HAP-1 (cell line): ENCODE results near the gene RNF223.
A peak's percentile ranks its signal among the peaks of the same experiment; 100 is the strongest.

ENCODE experiments used
- DNase-seq, 2 experiments: peaks; one replicate each; pipeline ENCODE4 v3.0.0-alpha.2; 2016 to 2020; ENCODE audit warnings: low spot score in 2 of 2
- H3K27me3 ChIP-seq: fragments of 250-450 bp; sonication (Bioruptor Pico); 2 replicates; pipeline ENCODE4 v1.5.1; 2020; ENCODE audit warnings: low read depth, mild to moderate bottlenecking, moderate library complexity
- H3K36me3 ChIP-seq: fragments of 250-450 bp; sonication (Bioruptor Pico); replicated peaks from 2 replicates; pipeline ENCODE4 v1.5.1; 2020; ENCODE audit warnings: mild to moderate bottlenecking
- H3K4me1 ChIP-seq: fragments of 250-450 bp; sonication (Bioruptor Pico); 2 replicates; pipeline ENCODE4 v1.5.1; 2020; ENCODE audit warnings: mild to moderate bottlenecking
- H3K4me3 ChIP-seq: fragments of 250-450 bp; sonication (Bioruptor Pico); 2 replicates; pipeline ENCODE4 v1.5.1; 2020; ENCODE audit warnings: mild to moderate bottlenecking, moderate library complexity
- H3K9me3 ChIP-seq: fragments of 250-450 bp; sonication (Bioruptor Pico); 2 replicates; pipeline ENCODE4 v1.5.1; 2020; ENCODE audit warnings: mild to moderate bottlenecking, moderate library complexity
- in situ Hi-C: fragments of 300-500 bp; cut with MboI; formaldehyde crosslinking; loops from 3 replicates; pipeline ENCODE4 v1.14.3; 2020; ENCODE audit warnings: low sequenced_read_pairs, inconsistent platforms, mixed read lengths

The RNF223 gene

DNA sequence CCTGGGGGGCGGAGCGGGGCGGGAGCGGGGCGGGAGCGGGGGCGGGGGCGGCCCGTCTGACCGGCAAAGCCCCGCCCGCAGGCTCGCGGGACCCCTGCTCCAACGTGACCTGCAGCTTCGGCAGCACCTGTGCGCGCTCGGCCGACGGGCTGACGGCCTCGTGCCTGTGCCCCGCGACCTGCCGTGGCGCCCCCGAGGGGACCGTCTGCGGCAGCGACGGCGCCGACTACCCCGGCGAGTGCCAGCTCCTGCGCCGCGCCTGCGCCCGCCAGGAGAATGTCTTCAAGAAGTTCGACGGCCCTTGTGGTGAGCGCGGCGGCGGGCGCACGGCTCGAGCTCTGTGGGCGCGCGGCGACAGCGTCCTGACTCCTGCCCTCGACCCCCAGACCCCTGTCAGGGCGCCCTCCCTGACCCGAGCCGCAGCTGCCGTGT, 33.0 kb downstream of the RNF223 start:
- no peaks in the 10 kb centered on the region for H3K9me3 ChIP-seq
- H3K4me1 ChIP-seq = peaks cover 7% of the 10 kb centered on the region
- no peaks in the 10 kb centered on the region for H3K27me3 ChIP-seq
- no peak overlapping the region for H3K4me3 ChIP-seq
- DNase-seq = no peak
- H3K36me3 ChIP-seq = peaks cover 39% of the 10 kb centered on the region
- in situ Hi-C loops = no loop called here

DNA sequence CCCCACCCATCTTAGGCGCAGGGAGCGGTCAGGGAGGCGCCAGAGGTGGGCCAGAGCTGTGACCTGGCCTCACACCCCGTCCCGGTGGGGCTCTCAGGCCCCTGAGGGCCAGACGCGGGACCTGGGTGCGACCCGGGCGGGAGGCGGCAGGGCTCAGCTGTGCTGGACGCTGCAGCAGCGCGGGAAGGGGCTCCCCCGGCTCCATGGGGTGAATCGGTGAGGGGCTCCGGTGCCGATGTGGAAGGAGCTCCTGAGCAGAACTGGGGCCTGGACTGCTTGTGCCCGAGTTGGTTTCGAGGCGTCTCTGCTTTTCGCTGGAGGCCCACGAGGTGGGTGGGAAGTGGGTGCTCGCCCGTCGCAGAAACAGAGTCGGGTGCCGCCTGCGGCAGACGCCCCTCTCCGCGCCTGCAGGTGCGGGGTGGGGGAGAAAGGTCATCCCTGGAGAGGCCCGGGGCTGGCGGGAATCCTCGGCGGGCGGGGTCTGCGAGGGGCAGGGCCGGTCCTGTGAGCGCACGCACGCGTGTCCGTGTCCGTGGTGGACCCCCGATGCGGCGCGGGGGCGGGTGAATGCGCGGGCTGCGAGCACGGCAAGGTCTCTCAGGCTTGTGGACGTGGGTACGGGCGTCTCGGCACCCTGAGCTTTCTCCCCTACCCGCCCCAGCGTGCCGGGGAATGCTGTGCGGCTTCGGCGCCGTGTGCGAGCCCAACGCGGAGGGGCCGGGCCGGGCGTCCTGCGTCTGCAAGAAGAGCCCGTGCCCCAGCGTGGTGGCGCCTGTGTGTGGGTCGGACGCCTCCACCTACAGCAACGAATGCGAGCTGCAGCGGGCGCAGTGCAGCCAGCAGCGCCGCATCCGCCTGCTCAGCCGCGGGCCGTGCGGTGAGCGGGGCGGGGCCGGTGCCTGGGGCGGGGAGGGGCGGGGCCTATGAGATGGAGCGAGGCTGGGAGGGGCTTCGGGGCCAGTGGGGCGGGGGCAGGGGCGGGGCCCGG, 33.8 kb downstream of the RNF223 start:
- in situ Hi-C loops = no loop called here
- peak; percentile 80 to 90 for DNase-seq
- peaks cover 7% of the 10 kb centered on the region for H3K4me1 ChIP-seq
- H3K27me3 ChIP-seq = no peaks in the 10 kb centered on the region
- H3K9me3 ChIP-seq = no peaks in the 10 kb centered on the region
- H3K36me3 ChIP-seq = peaks cover 37% of the 10 kb centered on the region
- peak overlapping the region; percentile 23 for H3K4me3 ChIP-seq

DNA sequence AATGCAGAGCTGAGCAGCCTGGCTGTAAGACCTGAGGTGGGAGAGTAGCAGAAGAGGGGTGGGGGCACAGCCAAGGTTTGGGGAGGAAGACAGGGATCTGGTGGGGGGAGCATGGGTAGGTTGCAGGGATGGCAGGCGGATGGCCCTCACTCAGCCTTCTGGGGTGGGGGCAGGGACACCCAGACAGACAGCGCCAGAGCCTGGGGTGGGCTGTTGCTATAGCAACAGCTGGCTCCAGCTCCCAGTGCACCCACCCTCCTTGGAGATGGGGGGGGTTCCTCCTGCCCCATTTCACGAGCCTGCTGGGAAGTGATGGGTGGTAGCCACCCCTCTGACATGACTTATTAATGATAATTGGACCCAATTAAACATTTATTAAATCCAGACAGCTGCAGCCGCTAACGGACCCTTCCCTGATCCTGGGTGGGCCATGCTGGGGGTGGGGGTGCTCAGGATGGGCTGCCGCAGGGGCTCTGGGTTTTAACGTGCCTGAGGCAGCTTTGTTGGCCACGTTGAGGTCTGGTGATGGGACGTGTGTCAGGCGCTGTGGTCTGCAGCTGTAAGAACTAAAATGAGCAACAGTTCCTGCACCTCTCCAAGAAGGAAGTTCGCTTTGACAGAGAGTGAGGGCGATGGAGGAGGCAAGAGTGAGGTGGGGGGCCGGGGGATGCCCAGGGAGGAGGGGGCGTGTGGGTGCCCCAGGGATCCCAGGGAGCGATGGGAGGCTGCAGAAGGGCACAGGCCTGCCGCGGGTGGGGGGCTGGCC, 34.8 kb downstream of the RNF223 start:
- no peaks in the 10 kb centered on the region for H3K27me3 ChIP-seq
- DNase-seq = no peak
- in situ Hi-C loops = no loop called here
- H3K9me3 ChIP-seq = no peaks in the 10 kb centered on the region
- peaks cover 8% of the 10 kb centered on the region for H3K4me1 ChIP-seq
- H3K36me3 ChIP-seq = peaks cover 27% of the 10 kb centered on the region
- no peak overlapping the region for H3K4me3 ChIP-seq

DNA sequence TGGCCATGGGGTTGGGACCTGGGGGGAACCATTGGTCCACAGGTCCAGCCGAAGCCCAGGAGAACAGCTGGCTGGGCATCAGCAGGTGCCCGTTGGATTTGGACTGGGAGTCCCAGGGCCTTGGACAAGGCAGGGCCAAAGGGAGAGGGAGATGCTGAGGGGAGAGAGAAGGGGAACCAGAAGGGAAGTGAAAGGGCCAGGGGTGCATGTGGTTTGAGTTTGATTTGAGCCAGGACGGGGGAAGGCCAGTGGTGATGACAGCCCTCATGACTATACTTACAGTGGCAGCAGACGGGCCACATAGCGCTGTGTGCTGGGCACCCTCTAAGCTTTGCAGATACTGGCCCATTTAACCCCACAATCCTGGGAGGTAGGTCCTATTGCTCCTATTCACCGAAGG, 35.4 kb downstream of the RNF223 start:
- no peak overlapping the region for H3K4me3 ChIP-seq
- in situ Hi-C loops = no loop called here
- DNase-seq = no peak
- H3K4me1 ChIP-seq = peaks cover 10% of the 10 kb centered on the region
- H3K36me3 ChIP-seq = peaks cover 22% of the 10 kb centered on the region
- no peaks in the 10 kb centered on the region for H3K27me3 ChIP-seq
- no peaks in the 10 kb centered on the region for H3K9me3 ChIP-seq

DNA sequence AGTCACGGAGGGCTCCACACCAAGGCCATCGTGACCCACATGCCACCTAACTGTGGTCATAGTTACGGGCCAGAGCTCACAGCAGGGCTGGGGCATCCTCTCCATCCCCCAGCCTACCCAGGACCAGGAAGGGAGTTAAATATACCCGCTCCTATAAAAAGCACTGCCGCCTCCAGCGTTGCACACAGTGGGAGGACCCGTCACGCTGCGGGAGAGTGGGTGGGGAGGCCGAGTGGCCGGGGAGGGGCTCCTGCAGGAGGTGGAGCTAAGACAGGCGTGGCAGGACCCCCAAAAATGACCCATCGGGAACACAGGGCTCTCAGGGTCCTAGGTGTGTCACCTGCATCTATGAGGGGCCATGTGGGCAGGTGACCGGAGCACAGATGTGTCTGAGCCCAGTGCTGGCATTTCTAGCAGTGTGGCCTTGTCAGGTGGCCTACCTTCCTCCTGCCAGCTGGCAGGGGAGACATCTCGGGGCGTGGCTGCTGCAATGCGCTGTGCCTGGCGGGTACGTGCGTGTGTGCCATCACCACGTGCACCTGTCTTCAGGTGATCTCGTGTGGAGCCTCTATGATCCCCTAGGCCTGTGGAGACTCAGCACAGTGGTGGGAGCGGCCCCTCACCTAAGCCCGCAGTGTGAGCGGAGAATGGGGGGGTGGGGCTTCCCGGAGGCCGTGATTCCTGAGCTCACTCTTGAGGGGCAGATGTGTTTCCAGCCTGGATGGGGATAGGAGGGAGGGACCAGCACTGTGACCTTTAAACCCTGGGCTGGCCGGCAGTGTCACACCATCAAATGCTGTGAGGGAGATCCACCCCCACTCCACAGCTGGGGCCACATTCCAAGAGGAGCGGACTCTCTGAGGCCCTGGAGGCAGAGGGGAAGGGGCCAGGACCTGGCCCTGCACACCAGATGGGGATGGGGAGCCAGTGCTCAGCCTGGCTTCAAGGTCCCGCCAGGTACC, 36.5 kb downstream of the RNF223 start:
- Histone ChIP-seq H3K9me3 (no peaks in the 10 kb centered on the region), H3K4me3 (no peak overlapping the region), H3K36me3 (peaks cover 12% of the 10 kb centered on the region), H3K4me1 (peaks cover 11% of the 10 kb centered on the region), H3K27me3 (no peaks in the 10 kb centered on the region)
- no peak for DNase-seq
- in situ Hi-C loops = no loop called here

DNA sequence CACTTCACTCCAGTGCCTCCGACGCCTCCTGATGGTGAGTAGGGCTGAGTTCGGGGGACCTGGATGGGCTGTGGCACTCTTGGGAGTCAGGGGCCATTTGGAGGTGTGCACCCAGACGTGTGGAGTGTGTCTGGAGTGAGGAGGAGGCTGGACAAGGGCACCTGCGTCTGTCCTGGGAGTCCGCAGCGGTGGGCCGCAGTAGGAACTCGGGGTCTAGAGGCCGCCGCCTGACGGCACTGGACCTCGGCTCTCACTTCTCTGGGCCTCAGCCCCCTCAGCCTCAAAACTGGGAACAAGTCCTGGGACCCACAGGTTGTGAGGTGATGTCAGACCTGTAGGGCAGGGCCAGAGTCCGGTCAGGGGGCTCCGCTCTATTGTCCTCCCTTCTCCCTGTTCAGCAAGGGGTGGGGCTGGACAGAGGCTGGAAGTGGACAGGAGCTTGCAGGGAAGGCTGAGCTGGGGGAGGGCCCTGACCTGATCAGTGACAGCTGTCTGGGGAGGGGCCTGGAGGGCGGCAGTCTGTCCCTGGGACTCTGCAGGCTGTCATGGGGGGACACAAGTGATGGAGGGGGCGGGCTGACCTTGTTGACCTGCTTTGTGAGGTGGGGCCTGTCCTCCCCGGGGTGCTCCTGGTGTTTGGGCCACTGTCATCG, 38.7 kb downstream of the RNF223 start:
- in situ Hi-C loops = no loop called here
- Histone ChIP-seq H3K9me3 (no peaks in the 10 kb centered on the region), H3K36me3 (peaks cover 3% of the 10 kb centered on the region), H3K4me3 (no peak overlapping the region), H3K27me3 (no peaks in the 10 kb centered on the region), H3K4me1 (peaks cover 11% of the 10 kb centered on the region)
- no peak for DNase-seq

DNA sequence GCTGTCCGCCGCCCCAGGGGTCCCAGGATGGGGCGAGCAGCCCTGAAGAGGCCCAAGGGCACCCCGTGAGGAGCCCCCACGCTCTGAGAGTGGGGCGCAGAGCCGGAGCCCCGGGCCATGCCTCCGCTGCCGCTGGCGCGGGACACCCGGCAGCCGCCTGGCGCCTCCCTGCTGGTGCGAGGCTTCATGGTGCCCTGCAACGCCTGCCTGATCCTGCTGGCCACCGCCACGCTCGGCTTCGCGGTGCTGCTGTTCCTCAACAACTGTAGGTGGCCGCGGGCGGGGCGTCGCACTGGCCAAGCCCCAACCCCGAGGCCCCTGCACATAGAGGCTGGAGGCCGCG, 39.7 kb downstream of the RNF223 start:
- no peak for DNase-seq
- Histone ChIP-seq H3K27me3 (no peaks in the 10 kb centered on the region), H3K4me1 (0 out of 2 replicates have a peak, but pooled peaks cover 5% of the 10 kb centered on the region), H3K9me3 (no peaks in the 10 kb centered on the region), H3K36me3 (peaks cover 3% of the 10 kb centered on the region), H3K4me3 (peak overlapping the region; percentile 37)
- in situ Hi-C loops = no loop called here

DNA sequence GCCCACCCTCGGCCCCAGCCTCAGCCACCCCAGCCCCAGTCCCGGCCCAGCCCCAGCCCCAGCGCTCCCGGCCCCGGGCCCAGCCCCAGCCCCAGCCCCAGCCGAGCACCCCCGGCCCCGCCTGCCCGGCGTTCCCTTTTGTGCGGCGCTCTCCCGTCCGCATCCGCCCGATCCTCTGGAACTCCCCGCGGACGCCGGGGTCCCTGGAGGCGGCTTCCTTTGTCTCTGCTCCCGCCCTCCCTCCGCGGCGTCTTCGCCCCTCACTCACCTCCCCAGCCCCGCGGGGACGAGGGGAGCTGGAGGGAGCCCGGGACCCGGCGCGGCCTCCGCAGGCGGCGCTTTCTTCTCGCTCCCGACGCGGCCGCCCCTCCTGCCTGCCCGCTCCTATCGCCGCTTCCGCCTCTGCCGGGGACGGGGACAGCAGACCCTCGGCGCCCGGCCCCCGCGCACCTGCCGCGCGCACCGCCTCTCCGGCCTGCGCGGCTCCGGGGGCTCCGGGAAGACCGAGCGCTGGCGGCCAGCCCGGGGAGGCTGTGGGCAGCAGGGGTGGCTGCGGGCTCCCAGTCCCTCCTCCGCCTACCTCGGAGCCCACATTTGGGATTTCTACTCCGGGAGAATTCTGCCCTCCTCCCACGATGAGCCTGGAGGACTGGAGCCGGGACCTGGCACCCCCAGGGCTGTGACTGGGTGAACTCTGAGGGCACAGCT, 40.2 kb downstream of the RNF223 start:
- Histone ChIP-seq H3K36me3 (peaks cover 3% of the 10 kb centered on the region), H3K27me3 (no peaks in the 10 kb centered on the region), H3K4me3 (peak overlapping the region; percentile 37), H3K4me1 (0 out of 2 replicates have a peak, but pooled peaks cover 5% of the 10 kb centered on the region), H3K9me3 (no peaks in the 10 kb centered on the region)
- peak in 1 of 2 experiments; percentile 58 for DNase-seq
- in situ Hi-C loops = no loop called here

DNA sequence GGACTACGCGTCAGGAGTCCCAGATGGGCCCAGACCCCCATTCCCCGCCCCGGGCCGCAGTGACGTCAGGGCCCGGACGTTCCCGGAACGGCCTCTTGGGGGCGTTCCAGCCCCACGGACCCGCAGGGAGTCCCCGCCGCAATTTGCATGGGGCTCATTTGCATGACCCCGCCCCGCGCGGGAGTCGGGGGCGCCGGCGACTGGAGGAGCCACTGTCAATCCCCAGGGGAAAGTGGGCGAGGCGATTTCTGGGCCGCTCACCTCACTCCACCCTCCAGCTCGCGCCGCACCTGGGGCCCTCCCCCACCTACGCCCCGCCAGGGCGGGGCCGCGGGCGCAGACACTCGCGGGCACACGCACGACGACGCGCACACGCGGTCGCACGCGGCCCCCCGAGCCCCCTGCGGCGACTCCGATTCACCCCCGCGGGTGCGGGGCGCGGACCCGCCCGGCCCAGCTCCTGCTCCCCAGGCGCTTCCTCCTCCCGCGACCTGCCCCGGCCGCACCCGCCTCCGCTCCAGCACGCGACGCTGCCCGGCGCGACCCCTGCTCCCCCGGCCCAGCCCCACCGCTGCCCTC, 41.0 kb downstream of the RNF223 start:
- Histone ChIP-seq H3K27me3 (no peaks in the 10 kb centered on the region), H3K4me3 (peak overlapping the region; percentile 18), H3K9me3 (no peaks in the 10 kb centered on the region), H3K36me3 (peaks cover 3% of the 10 kb centered on the region), H3K4me1 (0 out of 2 replicates have a peak, but pooled peaks cover 5% of the 10 kb centered on the region)
- in situ Hi-C loops = no loop called here
- DNase-seq = peak; percentile 92 to 98

DNA sequence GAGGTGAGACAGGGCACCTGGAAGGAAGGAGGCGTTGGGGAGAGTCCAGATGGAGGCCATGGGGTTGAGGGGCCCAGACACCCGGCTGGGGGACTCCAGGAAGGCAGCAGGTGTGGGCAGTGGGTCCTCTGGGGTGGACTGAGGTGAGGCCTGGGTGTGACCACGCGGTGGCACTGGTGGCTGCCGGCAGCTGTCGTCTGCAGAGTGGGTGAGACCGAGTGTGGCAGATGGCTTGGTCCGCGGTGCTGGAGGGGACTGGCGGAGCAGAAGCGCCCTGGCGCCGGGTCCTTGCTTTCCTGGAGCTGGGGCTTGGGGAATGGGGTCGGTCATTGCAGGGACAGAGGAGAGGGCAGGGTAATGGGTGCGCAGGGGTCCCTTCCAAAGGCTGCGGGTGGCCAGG, 41.7 kb downstream of the RNF223 start:
- DNase-seq = no peak
- in situ Hi-C loops = no loop called here
- H3K4me1 ChIP-seq = 0 out of 2 replicates have a peak, but pooled peaks cover 5% of the 10 kb centered on the region
- H3K4me3 ChIP-seq = no peak overlapping the region
- peaks cover 4% of the 10 kb centered on the region for H3K36me3 ChIP-seq
- no peaks in the 10 kb centered on the region for H3K9me3 ChIP-seq
- H3K27me3 ChIP-seq = no peaks in the 10 kb centered on the region

DNA sequence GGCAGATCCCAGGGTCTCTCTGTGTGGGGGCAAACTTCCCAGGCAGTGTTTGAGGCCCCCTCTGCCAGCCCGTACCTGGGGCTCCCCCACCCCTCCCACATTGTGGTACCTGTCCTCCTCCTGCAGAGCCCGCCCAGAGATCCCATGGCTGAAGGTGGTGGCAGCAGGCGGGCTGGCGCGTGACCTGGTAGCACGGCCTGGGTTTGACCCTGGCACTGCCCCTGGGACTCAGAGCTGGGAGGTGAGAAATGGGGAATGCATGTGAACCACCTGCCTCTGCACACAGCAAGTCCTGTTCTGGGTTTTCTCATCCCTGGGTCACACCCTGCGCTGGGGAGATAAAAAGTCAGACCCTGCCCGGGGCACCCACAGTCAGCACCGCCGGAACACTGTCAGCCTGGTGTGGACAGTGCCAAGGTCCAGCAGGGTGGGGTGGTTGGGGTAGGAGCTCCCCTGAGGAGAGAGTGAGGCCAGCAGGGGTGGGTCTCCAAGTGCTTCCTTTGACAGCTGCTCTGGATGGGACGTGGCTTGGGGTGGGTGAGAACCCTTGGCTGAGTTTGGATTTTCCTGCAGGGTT, 42.4 kb downstream of the RNF223 start:
- no peak for DNase-seq
- no peaks in the 10 kb centered on the region for H3K27me3 ChIP-seq
- H3K9me3 ChIP-seq = no peaks in the 10 kb centered on the region
- 0 out of 2 replicates have a peak, but pooled peaks cover 5% of the 10 kb centered on the region for H3K4me1 ChIP-seq
- in situ Hi-C loops = no loop called here
- peaks cover 8% of the 10 kb centered on the region for H3K36me3 ChIP-seq
- H3K4me3 ChIP-seq = no peak overlapping the region
